IMR-90 (cell line): ENCODE data around the gene AGBL1. TPM values are rescaled to one million over a fixed set of nuclear protein-coding genes. Genes with fewer than 3 reads are reported as not detected.

Experiments used
- ATAC-seq: fragments of 200-7000 bp; cut with Tn5 transposase; 2 replicates; pipeline ENCODE4 v1.9.1; 2020; ENCODE audit warnings: low read depth, mild to moderate bottlenecking, moderate library complexity
- BruUV-seq: library from RNA; stranded (reverse); fragments of 400-500 nt; replicated peaks from 2 replicates; lab custom pipeline; 2021; lab: Mats Ljungman, UMichigan
- CTCF ChIA-PET: fragments of 300-600 bp; formaldehyde crosslinking; extraction: SDS; loops from one replicate; lab custom pipeline; 2021; ENCODE audit warnings: antibody characterized with exemption; lab: Yijun Ruan, JAX
- POLR2A ChIA-PET: fragments of 300-600 bp; sonication (Branson Sonifier 250); formaldehyde crosslinking; loops from one replicate; lab custom pipeline; 2022; ENCODE audit warnings: antibody characterized with exemption; ENCODE audit not compliant: unreplicated experiment; lab: Charles Lee
- DNase-seq: peaks from one replicate; pipeline ENCODE4 v3.0.0; 2013
- H2AFZ ChIP-seq: replicated peaks from 2 replicates; pipeline ENCODE3; 2013; ENCODE audit warnings: low read length, mild to moderate bottlenecking; ENCODE audit not compliant: poor library complexity
- H2AK5ac ChIP-seq: 2 replicates; pipeline ENCODE4 v1.6.1; 2013; ENCODE audit warnings: low read depth, low read length, inconsistent platforms
- H2AK9ac ChIP-seq: replicated peaks from 2 replicates; pipeline ENCODE3; 2013; ENCODE audit warnings: mild to moderate bottlenecking, low read depth, low read length, moderate library complexity; ENCODE audit not compliant: poor library complexity
- H2BK120ac ChIP-seq: 2 replicates; pipeline ENCODE4 v1.6.1; 2013; ENCODE audit warnings: low read depth, low read length, inconsistent platforms
- H2BK15ac ChIP-seq: 3 replicates; pipeline ENCODE4 v1.6.1; 2013; ENCODE audit warnings: low read depth, low read length, inconsistent platforms
- H2BK20ac ChIP-seq: 2 replicates; pipeline ENCODE4 v1.6.1; 2013; ENCODE audit warnings: low read depth, mild to moderate bottlenecking, inconsistent platforms, low read length, moderate library complexity
- H2BK5ac ChIP-seq: 2 replicates; pipeline ENCODE4 v1.6.1; 2013; ENCODE audit warnings: mild to moderate bottlenecking, low read depth, low read length, inconsistent platforms; ENCODE audit not compliant: poor library complexity, severe bottlenecking
- H3K14ac ChIP-seq: replicated peaks from 2 replicates; pipeline ENCODE4 v1.6.1; 2013; ENCODE audit warnings: low read depth, low read length, inconsistent platforms
- H3K18ac ChIP-seq: 2 replicates; pipeline ENCODE4 v1.6.1; 2013; ENCODE audit warnings: low read depth, low read length, control low read depth
- H3K23ac ChIP-seq: 2 replicates; pipeline ENCODE4 v1.6.1; 2013; ENCODE audit warnings: low read depth, low read length, inconsistent platforms
- H3K27ac ChIP-seq: 2 replicates; pipeline ENCODE4 v1.5.1; 2013; ENCODE audit warnings: mild to moderate bottlenecking, control low read depth, low read length; ENCODE audit not compliant: insufficient read depth
- H3K27me3 ChIP-seq: 2 replicates; pipeline ENCODE4 v1.6.1; 2013; ENCODE audit warnings: low read length; ENCODE audit not compliant: control insufficient read depth, insufficient read depth
- H3K36me3 ChIP-seq: 2 replicates; pipeline ENCODE4 v1.6.1; 2013; ENCODE audit warnings: low read length, mixed read lengths; ENCODE audit not compliant: control insufficient read depth, insufficient read depth
- H3K4ac ChIP-seq: 2 replicates; pipeline ENCODE4 v1.6.1; 2013; ENCODE audit warnings: low read depth, low read length, inconsistent platforms
- H3K4me1 ChIP-seq: 2 replicates; pipeline ENCODE4 v1.6.1; 2013; ENCODE audit warnings: low read length, mixed read lengths; ENCODE audit not compliant: control insufficient read depth, insufficient read depth
- H3K4me2 ChIP-seq: 2 replicates; pipeline ENCODE4 v1.6.1; 2013; ENCODE audit warnings: low read depth, mild to moderate bottlenecking, control low read depth, low read length, moderate library complexity
- H3K4me3 ChIP-seq: 2 replicates; pipeline ENCODE4 v1.5.1; 2013; ENCODE audit warnings: low read depth, mild to moderate bottlenecking, control low read depth, low read length, moderate library complexity; ENCODE audit not compliant: insufficient read depth
- H3K56ac ChIP-seq: 2 replicates; pipeline ENCODE4 v1.6.1; 2013; ENCODE audit warnings: low read length, inconsistent platforms; ENCODE audit not compliant: insufficient read depth; ENCODE audit errors: extremely low read depth
- H3K79me1 ChIP-seq, 2 experiments: 2 replicates each; pipeline ENCODE4 v1.6.1; 2013; ENCODE audit warnings: low read length in 2 of 2, inconsistent platforms in 1 of 2, low read depth in 1 of 2
- H3K9ac ChIP-seq: 2 replicates; pipeline ENCODE4 v1.6.1; 2013; ENCODE audit warnings: low read depth, low read length, control low read depth
- H3K9me1 ChIP-seq: 2 replicates; pipeline ENCODE4 v1.6.1; 2013; ENCODE audit warnings: low read length, inconsistent platforms; ENCODE audit not compliant: insufficient read depth
- H3K9me3 ChIP-seq: 2 replicates; pipeline ENCODE4 v1.6.1; 2013; ENCODE audit warnings: low read length; ENCODE audit not compliant: control insufficient read depth, insufficient read depth
- H4K20me1 ChIP-seq: 2 replicates; pipeline ENCODE4 v1.6.1; 2013; ENCODE audit warnings: low read length, inconsistent platforms; ENCODE audit not compliant: insufficient read depth
- H4K5ac ChIP-seq: 2 replicates; pipeline ENCODE4 v1.6.1; 2013; ENCODE audit warnings: mild to moderate bottlenecking, low read depth, low read length, control low read depth
- H4K8ac ChIP-seq, 2 experiments: 2 replicates each; pipeline ENCODE4 v1.6.1; 2013; ENCODE audit warnings: low read depth in 2 of 2, low read length in 2 of 2, control low read depth in 1 of 2, inconsistent platforms in 1 of 2
- H4K91ac ChIP-seq: 2 replicates; pipeline ENCODE4 v1.6.1; 2013; ENCODE audit warnings: low read depth, low read length, inconsistent platforms; ENCODE audit not compliant: insufficient read depth
- BHLHE40 ChIP-seq: fragments of 150-350 bp; IDR thresholded peaks from 2 replicates; pipeline ENCODE4 v1.6.1; 2016; ENCODE audit warnings: mild to moderate bottlenecking, low read depth, low read length
- CEBPB ChIP-seq: IDR thresholded peaks from 2 replicates; pipeline ENCODE4 v1.6.1; 2012; ENCODE audit warnings: low read depth, low read length, improper control_type of control experiment
- CHD1 ChIP-seq: IDR thresholded peaks from 2 replicates; pipeline ENCODE4 v1.6.1; 2012; ENCODE audit warnings: low read depth, low read length, improper control_type of control experiment
- CTCF ChIP-seq: conservative IDR thresholded peaks from 2 replicates; pipeline ENCODE4 v1.5.1; 2012; ENCODE audit warnings: mild to moderate bottlenecking, low read depth, low read length, improper control_type of control experiment
- ELK1 ChIP-seq: fragments of 150-350 bp; IDR thresholded peaks from 2 replicates; pipeline ENCODE4 v1.6.1; 2016; ENCODE audit warnings: low read depth, mild to moderate bottlenecking, low read length, moderate library complexity, borderline replicate concordance
- FOS ChIP-seq: fragments of 150-350 bp; IDR thresholded peaks from 2 replicates; pipeline ENCODE4 v1.6.1; 2016; ENCODE audit warnings: low read depth, low read length
- MAFK ChIP-seq: IDR thresholded peaks from 2 replicates; pipeline ENCODE4 v1.6.1; 2012; ENCODE audit warnings: low read depth, low read length, improper control_type of control experiment
- MAZ ChIP-seq: IDR thresholded peaks from 2 replicates; pipeline ENCODE4 v1.6.1; 2012; ENCODE audit warnings: low read depth, mild to moderate bottlenecking, low read length, improper control_type of control experiment, moderate library complexity, borderline replicate concordance
- MXI1 ChIP-seq: IDR thresholded peaks from 2 replicates; pipeline ENCODE4 v1.6.1; 2012; ENCODE audit warnings: low read depth, mild to moderate bottlenecking, low read length, moderate library complexity, borderline replicate concordance
- NFE2L2 ChIP-seq: fragments of 150-350 bp; IDR thresholded peaks from 2 replicates; pipeline ENCODE4 v1.6.1; 2016; ENCODE audit warnings: low read depth, mild to moderate bottlenecking, low read length
- POLR2A ChIP-seq: IDR thresholded peaks from 2 replicates; pipeline ENCODE4 v1.6.1; 2012; ENCODE audit warnings: mild to moderate bottlenecking, low read depth, low read length
- RAD21 ChIP-seq: IDR thresholded peaks from 2 replicates; pipeline ENCODE4 v1.6.1; 2012; ENCODE audit warnings: low read length, improper control_type of control experiment
- RCOR1 ChIP-seq: IDR thresholded peaks from 2 replicates; pipeline ENCODE4 v1.6.1; 2012; ENCODE audit warnings: mild to moderate bottlenecking, low read length, improper control_type of control experiment; ENCODE audit not compliant: insufficient replicate concordance
- RFX5 ChIP-seq: IDR thresholded peaks from 2 replicates; pipeline ENCODE4 v1.8.0; 2012; ENCODE audit warnings: low read depth, mild to moderate bottlenecking, low read length, moderate library complexity
- SMC3 ChIP-seq: fragments of 150-350 bp; IDR thresholded peaks from 2 replicates; pipeline ENCODE4 v1.6.1; 2016; ENCODE audit warnings: low read depth, mild to moderate bottlenecking, antibody characterized with exemption, low read length, moderate library complexity
- USF2 ChIP-seq: fragments of 150-350 bp; IDR thresholded peaks from 2 replicates; pipeline ENCODE4 v1.6.1; 2017; ENCODE audit warnings: mild to moderate bottlenecking, antibody characterized with exemption, low read length, low read depth
- WGBS, 2 experiments: methylation state at CpG; one replicate each; pipeline versions ENCODE4 v1.1.5 to v1.1.7; 2013; ENCODE audit warnings: missing lambda C conversion rate in 2 of 2; ENCODE audit not compliant: insufficient read length in 1 of 2; ENCODE audit errors: extremely low coverage in 2 of 2; 5-methylcytosine and 5-hydroxymethylcytosine counted together
- dilution Hi-C: fragments of 300-500 bp; cut with HindIII; formaldehyde crosslinking; loops from one replicate; pipeline ENCODE4 v1.14.3; 2018; ENCODE audit warnings: low sequenced_read_pairs; ENCODE audit not compliant: unreplicated experiment
- in situ Hi-C: fragments of 300-500 bp; cut with MboI; formaldehyde crosslinking; loops from 3 replicates; pipeline ENCODE4 v1.14.3; 2019; ENCODE audit warnings: low sequenced_read_pairs, inconsistent platforms, mixed read lengths
- intact Hi-C: fragments of 100-400 bp; cut with micrococcal nuclease; formaldehyde crosslinking; loops from 2 replicates; pipeline ENCODE4 v1.10.0; 2022
- polyA plus RNA-seq, 3 experiments: library from polyadenylated mRNA; depleted of rRNA; stranded (reverse); fragments of >200 nt; gene quantifications; 2 replicates each; pipeline ENCODE4 v1.2.3, GENCODE V29; 2012; ENCODE audit warnings: low replicate concordance in 1 of 3
- total RNA-seq: library from RNA; depleted of rRNA; stranded (reverse); fragments of >200 nt; gene quantifications from 2 replicates; pipeline ENCODE4 v1.2.3, GENCODE V29; 2012

The AGBL1 gene
- total and polyA plus RNA-seq, 2 of the 4 experiments (the other 2 are of a cell fraction) = not detected

DNA sequence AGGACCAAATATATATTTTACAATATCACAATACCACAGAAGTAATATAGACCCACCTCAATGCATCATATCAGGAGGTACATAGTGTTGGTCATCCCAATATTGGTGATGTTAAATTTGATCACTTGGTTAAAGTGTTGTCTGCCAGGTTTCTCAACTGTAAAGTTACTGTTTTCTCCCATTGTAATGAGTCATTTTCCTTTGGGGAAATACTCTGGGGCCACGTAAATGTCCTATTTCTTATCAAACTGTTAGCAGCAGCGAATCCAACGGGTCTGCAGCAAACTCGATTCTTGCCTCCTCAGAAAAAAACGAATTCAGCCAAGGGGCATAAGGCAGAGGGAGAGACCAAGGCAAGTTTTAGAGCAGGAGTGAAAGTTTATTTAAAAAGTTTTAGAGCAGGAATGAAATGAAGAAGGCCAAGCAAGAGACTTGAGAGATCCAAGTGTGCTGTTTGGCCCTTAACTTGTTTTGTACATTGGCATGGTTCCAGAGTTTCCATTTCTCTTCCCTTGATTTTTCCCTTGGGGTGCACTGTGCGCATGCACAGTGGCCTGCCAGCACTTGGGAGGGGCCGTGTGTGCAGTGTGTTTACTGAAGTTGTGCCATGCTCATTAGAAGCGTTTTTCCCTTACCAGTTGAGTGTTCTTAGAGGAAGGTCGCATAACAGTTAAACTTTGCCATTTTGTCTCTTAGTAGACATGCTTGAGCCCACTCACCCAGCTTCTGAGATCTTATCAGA lies 512.5 kb downstream of the AGBL1 start:
- ATAC-seq = no peak
- ChIA-PET CTCF (no interaction called here), POLR2A (no interaction called here)
- WGBS, 2 experiments = 40% methylated on average over 1 of the region's 9 CpGs; no CpG with 5 or more reads in 1 of the 2 experiments
- H3K4me1 ChIP-seq = no peaks in the 10 kb centered on the region
- H3K36me3 ChIP-seq = no peaks in the 10 kb centered on the region
- H3K4me3 ChIP-seq = no peak overlapping the region
- no peak overlapping the region for H3K27ac ChIP-seq
- no peak overlapping the region for H3K56ac ChIP-seq
- H2BK15ac ChIP-seq = no peak overlapping the region
- peaks cover 6% of the 10 kb centered on the region for H3K9me3 ChIP-seq
- no TSS peak for BruUV-seq
- in situ Hi-C loops = no loop called here
- no peak overlapping the region for H3K23ac ChIP-seq
- H3K14ac ChIP-seq = no peak overlapping the region
- H2BK5ac ChIP-seq = no peak overlapping the region
- no peaks in the 10 kb centered on the region for H4K20me1 ChIP-seq
- no peak overlapping the region for H2BK20ac ChIP-seq
- no peak overlapping the region for H2AFZ ChIP-seq
- no peak overlapping the region for H2BK120ac ChIP-seq
- H3K9me1 ChIP-seq = no peaks in the 10 kb centered on the region
- DNase-seq = no peak
- H4K5ac ChIP-seq = no peak overlapping the region
- H3K79me1 ChIP-seq = no peaks in the 10 kb centered on the region
- H2AK5ac ChIP-seq = no peak overlapping the region
- no peak overlapping the region for H4K8ac ChIP-seq
- no peak overlapping the region for H3K18ac ChIP-seq
- H3K9ac ChIP-seq = no peak overlapping the region
- H3K27me3 ChIP-seq = no peaks in the 10 kb centered on the region
- dilution Hi-C loops = no loop called here
- H2AK9ac ChIP-seq = no peak overlapping the region
- H3K4ac ChIP-seq = no peak overlapping the region
- TF ChIP-seq MAFK (no peak), CEBPB (no peak), MAZ (no peak), RFX5 (no peak), POLR2A (no peak), RCOR1 (no peak), CTCF (no peak), FOS (no peak), MXI1 (no peak), CHD1 (no peak), ELK1 (no peak), SMC3 (no peak), RAD21 (no peak), BHLHE40 (no peak), NFE2L2 (no peak), USF2 (no peak)
- intact Hi-C loops = no loop called here
- no peak overlapping the region for H3K4me2 ChIP-seq
- H4K91ac ChIP-seq = no peak overlapping the region
